Coronary artery (tissue), 2 donors: ENCODE data around the gene ATG16L2.

Experiments
- DNase-seq: peaks from one replicate; pipeline ENCODE4 v3.0.0-alpha.2; 2017; ENCODE audit warnings: low spot score
- H3K27ac ChIP-seq, 2 donors: fragments of 200-600 bp; sonication (generic); one replicate each; pipeline ENCODE4 v1.5.1; 2016 to 2019
- H3K4me3 ChIP-seq: fragments of 200-600 bp; sonication (generic); 2 replicates; pipeline ENCODE4 v1.5.1; 2016; ENCODE audit warnings: mild to moderate bottlenecking, moderate library complexity
- TF ChIP-seq, protein P1 (sequence below): fragments of 200-600 bp; sonication (generic); IDR thresholded peaks from one replicate; pipeline ENCODE4 v1.5.1; 2019; ENCODE audit warnings: antibody characterized with exemption

Gene ATG16L2

DNA sequence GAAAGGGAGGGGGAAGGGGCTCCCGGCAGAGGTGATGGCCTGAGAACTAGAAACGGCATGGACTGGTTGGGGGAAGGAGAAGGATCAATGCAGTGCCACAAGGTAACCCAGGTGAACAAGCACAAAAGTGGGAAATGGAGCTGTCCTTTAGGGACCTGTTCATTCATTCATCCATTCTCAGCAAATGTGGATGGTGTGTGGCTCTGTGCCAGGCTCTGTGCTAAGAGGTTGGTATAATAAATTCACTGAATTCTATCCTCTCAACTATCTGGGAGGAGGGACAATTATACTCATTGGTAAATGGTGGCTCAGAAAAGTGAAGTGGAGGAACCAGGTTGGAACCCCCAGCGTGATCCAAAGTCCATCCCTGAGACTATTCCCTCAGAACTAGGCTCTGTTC, 43.4 kb upstream of the ATG16L2 start:
- TF ChIP-seq, protein P1, sequence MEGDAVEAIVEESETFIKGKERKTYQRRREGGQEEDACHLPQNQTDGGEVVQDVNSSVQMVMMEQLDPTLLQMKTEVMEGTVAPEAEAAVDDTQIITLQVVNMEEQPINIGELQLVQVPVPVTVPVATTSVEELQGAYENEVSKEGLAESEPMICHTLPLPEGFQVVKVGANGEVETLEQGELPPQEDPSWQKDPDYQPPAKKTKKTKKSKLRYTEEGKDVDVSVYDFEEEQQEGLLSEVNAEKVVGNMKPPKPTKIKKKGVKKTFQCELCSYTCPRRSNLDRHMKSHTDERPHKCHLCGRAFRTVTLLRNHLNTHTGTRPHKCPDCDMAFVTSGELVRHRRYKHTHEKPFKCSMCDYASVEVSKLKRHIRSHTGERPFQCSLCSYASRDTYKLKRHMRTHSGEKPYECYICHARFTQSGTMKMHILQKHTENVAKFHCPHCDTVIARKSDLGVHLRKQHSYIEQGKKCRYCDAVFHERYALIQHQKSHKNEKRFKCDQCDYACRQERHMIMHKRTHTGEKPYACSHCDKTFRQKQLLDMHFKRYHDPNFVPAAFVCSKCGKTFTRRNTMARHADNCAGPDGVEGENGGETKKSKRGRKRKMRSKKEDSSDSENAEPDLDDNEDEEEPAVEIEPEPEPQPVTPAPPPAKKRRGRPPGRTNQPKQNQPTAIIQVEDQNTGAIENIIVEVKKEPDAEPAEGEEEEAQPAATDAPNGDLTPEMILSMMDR: no peak
- Histone ChIP-seq H3K27ac (no peak overlapping the region), H3K4me3 (no peak overlapping the region)
- DNase-seq: no peak

DNA sequence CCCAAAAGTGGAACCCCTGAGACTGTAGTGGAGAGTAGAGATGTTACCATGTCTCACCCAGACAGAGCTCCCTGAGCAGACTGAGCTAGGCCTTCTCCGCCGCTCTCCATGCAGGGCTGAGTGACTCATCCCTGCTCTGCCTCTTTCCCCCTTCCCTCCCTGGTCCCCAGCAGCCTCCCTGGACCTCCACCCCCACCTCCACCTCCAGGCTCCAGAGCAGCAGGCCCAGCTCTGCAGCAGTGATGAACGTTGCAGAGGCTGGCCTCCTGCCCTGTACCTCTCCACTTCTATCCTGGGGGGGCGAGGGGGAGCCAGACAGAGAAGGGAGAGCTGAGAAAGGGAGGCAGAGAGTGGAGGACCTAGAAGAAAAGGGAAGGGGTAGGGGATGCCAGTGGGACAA, 42.7 kb upstream of the ATG16L2 start:
- DNase-seq: no peak
- no peak overlapping the region for H3K27ac ChIP-seq
- no peak overlapping the region for H3K4me3 ChIP-seq
- TF ChIP-seq, protein P1: no peak

DNA sequence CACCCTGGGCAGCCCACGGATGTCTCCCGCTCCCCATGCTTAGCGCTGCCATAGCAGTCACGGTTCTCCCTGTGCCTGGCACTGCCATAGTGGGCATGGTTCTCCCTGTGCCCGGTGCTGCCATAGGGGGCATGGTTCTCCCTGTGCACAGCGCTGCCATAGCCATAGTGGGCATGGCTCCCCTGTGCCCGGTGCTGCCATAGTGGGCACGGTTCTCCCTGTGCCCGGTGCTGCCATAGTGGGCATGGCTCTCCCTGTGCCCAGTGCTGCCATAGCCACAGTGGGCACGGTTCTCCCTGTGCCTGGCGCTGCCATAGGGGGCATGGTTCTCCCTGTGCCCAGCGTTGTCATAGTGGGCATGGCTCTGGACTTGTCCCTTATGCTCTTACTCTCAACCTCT, 42.2 kb upstream of the ATG16L2 start:
- Histone ChIP-seq H3K27ac (no peak overlapping the region), H3K4me3 (no peak overlapping the region)
- DNase-seq: no peak
- TF ChIP-seq, protein P1: no peak

DNA sequence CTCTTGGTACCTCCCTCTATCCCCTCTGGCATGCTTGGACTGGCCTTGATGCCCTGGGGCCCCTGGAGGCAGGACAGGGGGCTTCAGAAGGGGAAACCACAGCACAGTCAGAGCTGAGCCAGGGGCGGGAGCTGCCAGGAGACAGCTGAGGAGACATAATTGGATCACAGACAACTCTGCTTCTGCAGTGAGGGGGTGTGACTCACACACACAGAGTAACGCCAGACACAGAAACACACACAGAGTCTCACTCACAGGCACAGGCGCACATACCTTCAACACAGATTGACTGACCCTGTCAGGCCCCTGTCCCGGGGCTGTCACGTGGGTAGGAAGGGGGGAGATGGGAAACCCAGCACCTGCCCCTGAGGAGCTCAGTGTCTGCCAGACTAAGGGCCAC, 40.9 kb upstream of the ATG16L2 start:
- DNase-seq: no peak
- H3K27ac ChIP-seq: no peak overlapping the region
- no peak overlapping the region for H3K4me3 ChIP-seq
- TF ChIP-seq, protein P1: no peak

DNA sequence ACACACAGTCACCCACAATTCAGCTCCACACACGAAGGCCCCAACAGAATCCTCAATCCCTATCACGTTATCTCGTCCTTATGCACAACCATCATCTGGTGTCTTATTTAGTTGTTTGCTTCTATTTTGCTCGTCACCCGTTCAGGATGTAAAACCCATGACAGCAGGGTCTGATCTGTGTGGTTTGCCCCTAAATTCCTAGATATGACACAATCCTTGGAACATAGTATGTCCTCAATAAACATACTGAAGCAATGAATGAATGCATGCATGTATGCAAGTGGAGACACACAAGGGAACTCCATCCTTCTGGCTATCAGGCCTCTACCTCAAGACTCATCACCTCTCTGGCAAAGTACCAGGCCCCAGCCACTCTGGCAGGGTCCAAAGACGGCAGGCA, 40.5 kb upstream of the ATG16L2 start:
- no peak overlapping the region for H3K4me3 ChIP-seq
- no peak overlapping the region for H3K27ac ChIP-seq
- no peak for DNase-seq
- TF ChIP-seq, protein P1: no peak

DNA sequence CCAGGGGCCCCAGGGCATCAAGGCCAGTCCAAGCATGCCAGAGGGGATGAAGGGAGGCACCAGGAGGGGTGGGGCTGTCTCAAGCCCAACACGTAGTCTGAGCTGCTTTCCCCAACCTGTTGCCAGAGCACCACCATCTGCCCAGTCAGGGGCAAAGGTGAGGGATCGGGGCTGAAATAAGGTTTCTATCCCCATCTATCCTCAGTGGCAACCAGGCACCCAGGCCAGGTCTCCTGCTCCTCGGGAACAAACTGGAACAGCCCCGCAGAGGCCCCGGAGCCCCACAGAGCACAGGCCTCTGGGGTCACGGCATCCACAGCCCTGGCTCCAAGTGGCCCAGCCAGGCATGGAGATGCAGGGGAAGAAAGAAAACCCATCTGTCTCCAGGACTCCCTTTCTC, 39.7 kb upstream of the ATG16L2 start:
- H3K4me3 ChIP-seq: no peak overlapping the region
- TF ChIP-seq, protein P1: no peak
- DNase-seq: no peak
- H3K27ac ChIP-seq: no peak overlapping the region

DNA sequence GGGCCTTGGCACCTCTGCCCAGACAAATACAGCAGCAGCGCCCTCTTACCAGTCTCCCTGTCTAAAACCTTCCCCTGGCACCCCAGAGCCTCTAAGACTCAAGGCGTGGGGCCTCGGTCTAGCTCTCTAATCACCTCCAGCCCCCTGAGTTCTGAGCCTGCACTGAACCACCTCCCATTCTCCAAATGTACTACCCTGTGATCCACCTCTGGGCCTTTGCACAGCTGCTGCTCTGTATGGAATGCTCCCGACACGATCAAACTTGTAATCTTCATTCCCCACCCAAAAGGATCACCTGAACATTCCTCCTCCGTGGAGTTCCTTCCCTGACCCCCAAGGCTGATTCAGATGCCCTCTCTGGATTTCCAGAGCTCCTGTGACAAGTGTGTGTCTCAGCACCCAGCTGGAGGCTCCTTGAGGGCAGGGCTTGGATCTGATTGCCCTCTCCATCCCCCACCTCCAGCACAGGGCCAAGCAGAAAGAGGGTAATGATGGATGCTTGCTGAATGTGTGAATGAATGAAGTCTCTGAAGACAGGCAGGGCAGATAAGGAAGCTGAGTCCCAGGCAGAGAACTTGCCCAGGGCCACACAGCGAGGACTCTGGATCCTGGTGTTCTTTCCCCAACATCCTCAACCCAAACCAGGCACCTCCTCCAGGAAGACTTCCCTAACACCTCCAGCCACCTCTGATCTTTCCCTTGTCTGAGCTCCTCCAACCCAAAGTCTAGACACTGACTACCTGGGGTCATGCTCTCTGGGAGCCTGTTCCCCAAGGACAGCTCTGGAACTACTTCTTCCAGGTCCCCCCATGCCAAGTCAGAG, 38.7 kb upstream of the ATG16L2 start:
- DNase-seq: no peak
- no peak overlapping the region for H3K4me3 ChIP-seq
- TF ChIP-seq, protein P1: no peak
- H3K27ac ChIP-seq: no peak overlapping the region
